ENCODE data around the gene WWOX. TPM values are rescaled to one million over a fixed set of nuclear protein-coding genes. Genes with fewer than 3 reads are reported as not detected.
A peak's percentile ranks its signal among the peaks of the same experiment; 100 is the strongest.

Gene WWOX
- total RNA-seq, 2 donors from 2014 or later = 23.0 to 31.7 TPM

DNA sequence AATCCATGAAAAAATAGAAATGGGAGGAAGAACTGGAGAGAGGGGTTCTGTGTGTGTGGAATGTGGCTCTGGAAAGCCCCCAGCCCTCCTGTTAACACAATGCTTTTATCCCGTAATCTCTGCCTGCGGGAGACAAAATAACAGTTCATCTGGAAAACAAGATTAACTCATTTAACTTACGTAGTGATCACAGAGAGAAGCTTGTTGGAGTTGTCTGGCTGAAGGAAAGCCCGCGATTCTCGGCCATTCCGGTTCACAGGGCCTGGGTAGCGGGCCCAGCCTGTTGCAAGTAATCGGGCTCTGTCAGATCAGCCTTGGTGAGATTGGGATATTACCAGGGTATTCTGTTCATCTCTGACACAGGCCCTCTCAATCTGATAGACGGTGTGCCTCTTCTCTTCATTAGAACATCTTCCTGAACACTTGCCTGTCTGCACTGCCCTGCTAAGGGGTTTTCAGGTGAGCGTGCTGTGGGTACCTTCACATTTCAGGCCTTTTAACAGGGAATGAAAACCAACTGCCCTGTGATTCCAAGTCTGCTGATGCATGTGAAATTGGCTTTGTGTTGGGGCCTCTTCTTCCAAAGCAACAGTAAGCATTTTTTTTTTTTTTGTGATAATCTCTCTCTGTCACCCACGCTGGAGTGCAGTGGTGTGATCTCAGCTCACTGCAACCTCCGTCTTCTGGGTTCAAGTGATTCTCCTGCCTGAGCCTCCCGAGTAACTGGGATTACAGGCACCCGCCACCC, 609.9 kb downstream of the WWOX start:
- H3K36me3 Mint-ChIP-seq = no peaks in the 10 kb centered on the region
- H3K27me3 Mint-ChIP-seq = peaks cover 0 to under 1% of the 10 kb centered on the region in 2 donors
- ATAC-seq (no peak), DNase-seq (ENCODE audit: low spot score) (no peak)
- no peak overlapping the region for H3K27ac Mint-ChIP-seq
- no peak overlapping the region for H3K4me3 Mint-ChIP-seq
- H3K9me3 Mint-ChIP-seq = no peaks in the 10 kb centered on the region
- peaks cover 3 to 6% of the 10 kb centered on the region in 2 donors for H3K4me1 Mint-ChIP-seq (ENCODE audit: low read depth in 2 of 2)

GRCh38 chr16:78715106-78715505, 615.7 kb downstream of the WWOX start:
- peaks cover 0 to 3% of the 10 kb centered on the region in 2 donors for H3K27me3 Mint-ChIP-seq
- no peaks in the 10 kb centered on the region for H3K4me1 Mint-ChIP-seq (ENCODE audit: low read depth in 2 of 2)
- H3K9me3 Mint-ChIP-seq = no peaks in the 10 kb centered on the region
- H3K4me3 Mint-ChIP-seq = no peak overlapping the region
- ATAC-seq (no peak), DNase-seq (ENCODE audit: low spot score) (no peak)
- H3K27ac Mint-ChIP-seq = no peak overlapping the region
- H3K36me3 Mint-ChIP-seq = no peaks in the 10 kb centered on the region

DNA sequence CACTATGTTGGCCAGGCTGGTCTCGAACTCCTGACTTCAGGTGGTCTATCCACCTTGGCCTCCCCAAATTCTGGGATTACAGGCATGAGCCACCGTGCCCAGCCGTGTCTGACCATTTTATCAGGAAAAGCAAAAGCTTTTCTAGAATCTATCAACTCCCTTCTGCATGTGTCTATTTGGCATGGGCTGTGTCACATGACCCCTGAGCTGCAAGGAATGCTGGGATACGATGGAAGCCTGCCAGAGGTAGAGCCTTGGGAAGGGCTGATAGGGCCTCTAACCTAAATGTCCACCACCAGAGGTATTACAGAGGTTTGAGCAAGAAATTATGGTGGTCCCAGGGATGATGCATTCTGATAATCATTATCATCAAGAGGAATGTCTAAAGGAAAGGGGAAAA, 616.2 kb downstream of the WWOX start:
- DNase-seq (ENCODE audit: low spot score) (no peak), ATAC-seq (no peak)
- H3K27me3 Mint-ChIP-seq = peaks cover 0 to 3% of the 10 kb centered on the region in 2 donors
- no peaks in the 10 kb centered on the region for H3K36me3 Mint-ChIP-seq
- H3K9me3 Mint-ChIP-seq = no peaks in the 10 kb centered on the region
- no peak overlapping the region for H3K27ac Mint-ChIP-seq
- no peaks in the 10 kb centered on the region for H3K4me1 Mint-ChIP-seq (ENCODE audit: low read depth in 2 of 2)
- no peak overlapping the region for H3K4me3 Mint-ChIP-seq

DNA sequence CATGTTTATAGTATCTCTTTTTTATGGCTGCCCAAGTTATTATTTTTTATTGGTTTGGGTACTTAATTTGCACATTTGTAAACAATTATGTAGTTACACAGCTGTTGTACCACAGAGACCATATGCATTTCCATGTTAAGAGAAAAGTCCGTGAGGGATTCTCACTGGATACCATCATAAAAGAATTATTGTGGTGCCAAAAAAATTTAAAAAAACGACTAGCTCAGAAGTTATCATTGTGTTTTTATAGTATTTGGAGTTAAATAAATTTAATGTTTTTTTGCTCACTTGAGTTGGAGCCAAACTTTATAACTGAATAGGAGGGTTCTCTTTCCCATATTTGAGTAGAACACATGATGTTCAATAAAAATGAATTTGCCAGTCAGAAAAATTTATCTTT, 618.7 kb downstream of the WWOX start:
- Mint-ChIP-seq H3K9me3 (no peaks in the 10 kb centered on the region), H3K4me3 (no peak overlapping the region), H3K27me3 (peaks cover 0 to 3% of the 10 kb centered on the region in 2 donors), H3K27ac (no peak overlapping the region), H3K4me1 (ENCODE audit: low read depth in 2 of 2) (no peaks in the 10 kb centered on the region), H3K36me3 (no peaks in the 10 kb centered on the region)
- DNase-seq (ENCODE audit: low spot score) (no peak), ATAC-seq (no peak)

GRCh38 chr16:78720416-78720815, 621.0 kb downstream of the WWOX start:
- Mint-ChIP-seq H3K4me3 (no peak overlapping the region), H3K9me3 (no peaks in the 10 kb centered on the region), H3K27ac (no peak overlapping the region), H3K4me1 (ENCODE audit: low read depth in 2 of 2) (no peaks in the 10 kb centered on the region), H3K27me3 (peaks cover 0 to 3% of the 10 kb centered on the region in 2 donors), H3K36me3 (no peaks in the 10 kb centered on the region)
- no peak for DNase-seq (ENCODE audit: low spot score)
- no peak for ATAC-seq

DNA sequence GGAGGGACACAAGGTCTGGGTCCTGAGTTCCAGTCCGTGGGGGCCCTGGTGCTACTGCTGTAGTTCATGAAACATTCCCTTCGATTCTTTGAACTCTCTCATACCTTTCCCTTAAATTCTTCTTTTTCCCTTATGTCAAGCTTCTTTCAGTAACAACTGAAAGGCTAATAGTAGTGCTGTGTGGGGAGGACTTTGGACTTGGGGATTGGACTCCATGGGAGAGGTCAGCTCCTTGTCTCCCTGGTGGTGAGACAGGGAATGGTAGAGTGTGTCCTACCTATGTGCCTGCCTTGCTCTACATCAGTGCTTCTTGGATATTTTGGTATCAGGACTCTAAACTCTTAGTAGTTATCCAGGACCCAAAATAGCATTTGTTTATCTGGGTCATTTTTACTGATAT, 628.1 kb downstream of the WWOX start:
- ATAC-seq = no peak
- Mint-ChIP-seq H3K36me3 (no peaks in the 10 kb centered on the region), H3K27me3 (peaks cover 0 to 6% of the 10 kb centered on the region in 2 donors), H3K4me1 (ENCODE audit: low read depth in 2 of 2) (no peaks in the 10 kb centered on the region), H3K4me3 (no peak overlapping the region), H3K27ac (no peak overlapping the region), H3K9me3 (no peaks in the 10 kb centered on the region)
- no peak for DNase-seq (ENCODE audit: low spot score)

DNA sequence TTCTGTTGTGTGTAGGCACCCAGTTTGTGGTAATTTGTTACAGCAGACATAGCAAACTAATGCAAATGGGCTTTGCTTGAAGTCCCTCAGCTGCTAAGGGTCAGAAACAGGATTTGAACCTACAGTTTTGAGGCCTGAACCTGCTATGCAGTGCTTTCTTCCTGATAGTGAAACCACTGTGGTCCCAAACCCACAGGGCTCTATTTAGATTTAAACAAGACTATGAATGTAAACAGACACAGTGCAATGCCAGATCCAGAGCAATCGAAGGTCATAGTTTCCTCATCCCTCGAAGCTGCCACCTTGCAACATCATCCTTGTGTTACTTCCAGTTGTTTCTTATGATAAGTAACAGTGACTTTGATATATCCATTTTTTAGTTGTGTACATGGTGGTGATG, 630.2 kb downstream of the WWOX start:
- H3K27me3 Mint-ChIP-seq = peaks cover 0 to 6% of the 10 kb centered on the region in 2 donors
- no peaks in the 10 kb centered on the region for H3K36me3 Mint-ChIP-seq
- no peak overlapping the region for H3K27ac Mint-ChIP-seq
- H3K9me3 Mint-ChIP-seq = no peaks in the 10 kb centered on the region
- DNase-seq (ENCODE audit: low spot score) = no peak
- no peak for ATAC-seq
- no peaks in the 10 kb centered on the region for H3K4me1 Mint-ChIP-seq (ENCODE audit: low read depth in 2 of 2)
- H3K4me3 Mint-ChIP-seq = no peak overlapping the region

DNA sequence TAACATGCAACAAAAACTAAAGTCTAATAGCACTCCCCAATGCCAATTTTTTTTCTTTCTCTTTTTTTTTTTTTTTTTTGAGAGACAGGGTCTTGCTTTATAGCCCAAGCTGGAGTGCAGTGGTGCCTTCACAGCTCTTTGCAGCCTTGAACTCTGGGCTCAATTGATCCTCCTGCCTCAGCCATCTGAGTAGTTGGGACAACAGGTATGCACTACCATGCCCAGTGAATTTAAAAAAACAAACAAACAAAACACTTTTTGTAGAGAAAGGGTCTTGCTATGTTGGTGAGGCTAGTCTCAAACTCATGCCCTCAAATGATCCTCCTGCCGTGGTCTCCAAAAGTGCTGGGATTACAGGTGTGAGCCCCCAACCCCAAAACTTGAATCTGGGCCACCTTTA, 632.3 kb downstream of the WWOX start:
- DNase-seq (ENCODE audit: low spot score) (no peak), ATAC-seq (no peak)
- Mint-ChIP-seq H3K4me1 (ENCODE audit: low read depth in 2 of 2) (no peaks in the 10 kb centered on the region), H3K27me3 (peaks cover 0 to 2% of the 10 kb centered on the region in 2 donors), H3K27ac (no peak overlapping the region), H3K4me3 (no peak overlapping the region), H3K9me3 (no peaks in the 10 kb centered on the region), H3K36me3 (no peaks in the 10 kb centered on the region)

DNA sequence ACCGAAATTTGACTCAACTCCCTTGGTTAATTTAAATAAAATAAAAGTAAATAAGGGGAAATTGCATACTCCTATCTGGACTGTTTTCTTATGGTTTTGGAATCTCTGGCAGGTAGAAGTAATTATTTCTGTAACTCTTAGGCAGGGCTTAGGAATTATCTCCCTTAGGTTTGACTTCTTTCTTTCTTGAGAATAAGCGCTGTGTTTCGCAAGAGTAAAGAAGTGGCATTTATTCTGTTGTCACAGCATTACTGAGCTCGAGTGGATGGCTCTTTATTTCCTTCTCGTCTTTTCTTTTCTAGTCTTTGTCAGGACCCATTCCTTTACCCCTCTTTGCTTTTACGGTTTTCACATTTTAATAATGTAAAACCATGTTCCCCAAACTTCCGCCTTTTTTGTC, 633.2 kb downstream of the WWOX start:
- Mint-ChIP-seq H3K9me3 (no peaks in the 10 kb centered on the region), H3K27ac (no peak overlapping the region), H3K4me3 (no peak overlapping the region), H3K27me3 (peaks cover 0 to 2% of the 10 kb centered on the region in 2 donors), H3K36me3 (no peaks in the 10 kb centered on the region), H3K4me1 (ENCODE audit: low read depth in 2 of 2) (no peaks in the 10 kb centered on the region)
- DNase-seq (ENCODE audit: low spot score) (no peak), ATAC-seq (no peak)

DNA sequence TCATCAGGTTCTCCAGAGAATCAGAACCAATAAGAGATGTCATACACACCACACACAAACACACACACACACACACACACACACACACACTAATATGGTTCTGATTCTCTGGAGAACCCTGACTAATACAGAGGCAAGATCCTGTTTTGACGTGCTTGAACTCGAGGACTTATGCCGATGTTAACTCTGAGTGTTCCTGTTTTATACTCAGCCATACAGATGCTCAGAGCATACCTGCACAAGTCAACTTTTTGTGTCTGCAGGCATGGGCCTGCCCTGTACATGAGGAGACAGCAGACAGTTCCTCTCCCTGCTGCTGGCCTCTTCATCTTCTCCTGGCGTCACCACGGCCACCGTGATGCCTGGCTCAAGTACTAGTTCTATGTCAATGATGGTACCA, 635.9 kb downstream of the WWOX start:
- Mint-ChIP-seq H3K36me3 (no peaks in the 10 kb centered on the region), H3K4me1 (ENCODE audit: low read depth in 2 of 2) (no peaks in the 10 kb centered on the region), H3K27ac (no peak overlapping the region), H3K4me3 (no peak overlapping the region), H3K9me3 (no peaks in the 10 kb centered on the region), H3K27me3 (peaks cover 0 to 5% of the 10 kb centered on the region in 2 donors)
- DNase-seq (ENCODE audit: low spot score) (no peak), ATAC-seq (no peak)

DNA sequence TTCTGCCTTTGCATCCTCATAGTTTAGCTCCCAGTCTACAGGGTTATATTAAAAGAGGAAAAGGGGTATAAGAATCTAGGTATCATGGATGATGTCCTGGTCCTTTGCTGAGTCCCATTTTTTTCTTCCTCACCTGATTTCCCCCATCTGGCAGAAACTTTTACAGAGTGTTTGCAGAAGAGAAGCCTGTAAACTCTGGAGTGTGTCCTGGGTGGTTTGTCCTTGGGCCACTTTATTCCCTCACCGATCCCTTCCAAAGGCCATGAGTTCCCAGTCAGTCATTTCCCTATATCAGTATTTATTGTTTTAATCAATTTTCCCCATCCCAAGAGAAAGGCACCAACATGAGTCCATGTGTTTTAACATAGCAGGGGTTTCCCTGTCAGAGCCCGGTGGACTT, 638.2 kb downstream of the WWOX start:
- H3K36me3 Mint-ChIP-seq = no peaks in the 10 kb centered on the region
- no peak for DNase-seq (ENCODE audit: low spot score)
- peaks cover 9% of the 10 kb centered on the region in 2 donors for H3K4me1 Mint-ChIP-seq (ENCODE audit: low read depth in 2 of 2)

GRCh38 chr16:78738557-78738956, 639.1 kb downstream of the WWOX start:
- no peak for ATAC-seq
- H3K27ac Mint-ChIP-seq = no peak overlapping the region
- H3K4me3 Mint-ChIP-seq = no peak overlapping the region

More for the DNA sequence above, 638.2 kb downstream of the WWOX start:
- no peak for ATAC-seq
- Mint-ChIP-seq H3K9me3 (no peaks in the 10 kb centered on the region), H3K4me3 (no peak overlapping the region), H3K27ac (no peak overlapping the region), H3K27me3 (peaks cover 0 to 9% of the 10 kb centered on the region in 2 donors)

DNA sequence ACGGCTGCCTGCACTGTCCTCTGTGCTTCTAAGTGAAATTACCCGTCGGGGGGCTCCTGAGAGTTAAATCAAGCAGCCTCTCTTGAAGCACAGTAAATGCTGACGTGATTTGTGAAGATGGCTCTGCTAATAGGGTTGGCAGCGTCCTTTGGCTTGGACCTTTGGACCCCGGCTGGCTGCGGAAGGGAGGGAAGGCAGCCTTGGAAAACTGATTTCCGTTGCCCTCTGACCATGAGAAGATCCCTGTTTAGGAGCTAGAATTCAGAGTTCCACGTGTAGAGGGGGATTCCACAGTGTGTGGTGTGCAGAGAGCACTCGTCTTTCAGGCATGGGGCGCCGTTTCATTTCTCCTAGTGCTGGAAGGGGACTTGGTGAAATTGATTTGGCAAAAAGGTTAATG, 640.8 kb downstream of the WWOX start:
- peaks cover 0 to 11% of the 10 kb centered on the region in 2 donors for H3K27me3 Mint-ChIP-seq
- ATAC-seq (no peak), DNase-seq (ENCODE audit: low spot score) (no peak)
- no peak overlapping the region for H3K27ac Mint-ChIP-seq
- H3K4me3 Mint-ChIP-seq = no peak overlapping the region
- H3K36me3 Mint-ChIP-seq = no peaks in the 10 kb centered on the region
- H3K9me3 Mint-ChIP-seq = no peaks in the 10 kb centered on the region
- H3K4me1 Mint-ChIP-seq (ENCODE audit: low read depth in 2 of 2) = peaks cover 16 to 17% of the 10 kb centered on the region in 2 donors

More at GRCh38 chr16:78738557-78738956, 639.1 kb downstream of the WWOX start:
- Mint-ChIP-seq H3K4me1 (ENCODE audit: low read depth in 2 of 2) (peaks cover 16 to 17% of the 10 kb centered on the region in 2 donors), H3K36me3 (no peaks in the 10 kb centered on the region), H3K27me3 (peaks cover 0 to 9% of the 10 kb centered on the region in 2 donors), H3K9me3 (no peaks in the 10 kb centered on the region)
- no peak for DNase-seq (ENCODE audit: low spot score)

DNA sequence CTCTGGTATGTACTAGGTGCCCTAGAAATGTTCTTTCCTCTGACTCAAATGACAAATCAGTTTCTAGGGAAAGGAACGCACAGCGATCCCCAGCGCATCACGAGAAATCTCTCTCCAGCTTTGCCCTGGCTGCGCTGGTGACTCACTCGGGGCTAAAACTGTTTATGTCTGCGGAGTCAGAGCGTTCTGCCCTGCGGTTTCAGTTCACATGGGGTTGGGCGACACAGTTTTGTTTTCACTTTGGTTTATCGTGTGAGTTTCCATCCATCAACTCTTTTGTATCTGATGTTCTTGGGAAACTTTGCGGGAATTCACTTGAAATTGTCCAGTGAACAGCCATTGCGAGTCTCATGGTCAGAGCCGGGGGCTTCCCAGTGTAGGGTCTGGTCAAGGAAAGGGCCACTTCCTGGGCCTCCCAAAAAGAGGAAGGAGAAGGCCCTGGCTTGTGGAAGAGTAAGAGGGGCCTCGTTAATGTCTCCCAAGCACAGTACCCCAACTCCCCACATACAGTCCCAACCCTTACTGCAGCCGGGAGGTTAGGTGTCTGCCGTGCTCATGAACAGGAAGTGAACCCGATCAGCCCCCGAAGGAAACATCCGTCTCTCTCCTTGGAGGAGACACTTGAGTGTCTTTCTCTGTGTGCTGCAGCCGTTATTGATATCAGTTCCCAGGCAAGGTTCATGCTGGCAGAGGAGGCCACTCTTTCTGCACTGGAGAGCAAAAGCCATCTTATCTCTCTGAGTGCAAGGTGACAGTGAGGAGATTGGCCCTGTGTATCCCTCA, 643.2 kb downstream of the WWOX start:
- peak overlapping the region; percentile 83 for H3K4me3 Mint-ChIP-seq
- DNase-seq (ENCODE audit: low spot score) = peak; percentile 78
- peaks cover 16 to 17% of the 10 kb centered on the region in 2 donors for H3K4me1 Mint-ChIP-seq (ENCODE audit: low read depth in 2 of 2)
- peak overlapping the region; percentile 84 for H3K27ac Mint-ChIP-seq
- H3K9me3 Mint-ChIP-seq = no peaks in the 10 kb centered on the region
- peak; percentile 94 to 96 for ATAC-seq
- H3K27me3 Mint-ChIP-seq = peaks cover 0 to 13% of the 10 kb centered on the region in 2 donors
- H3K36me3 Mint-ChIP-seq = no peaks in the 10 kb centered on the region
